Measurements from ENCODE around the gene OR7C1. TPM values are rescaled to one million over a fixed set of nuclear protein-coding genes. Genes with fewer than 3 reads are reported as not detected.
A peak's percentile ranks its signal among the peaks of the same experiment; 100 is the strongest.

OR7C1 gene
- 0.05 and 0.11 TPM in 2 replicates for total RNA-seq (2014; rRNA removed; shearing (Covaris generic))
- 0.04 and 0.11 TPM in 2 replicates for polyA plus RNA-seq (2015; cell fraction: cytosol; rRNA removed)
- 0.03 and 0.32 TPM in 2 replicates for polyA plus RNA-seq (2015; cell fraction: nucleus; rRNA removed)

DNA sequence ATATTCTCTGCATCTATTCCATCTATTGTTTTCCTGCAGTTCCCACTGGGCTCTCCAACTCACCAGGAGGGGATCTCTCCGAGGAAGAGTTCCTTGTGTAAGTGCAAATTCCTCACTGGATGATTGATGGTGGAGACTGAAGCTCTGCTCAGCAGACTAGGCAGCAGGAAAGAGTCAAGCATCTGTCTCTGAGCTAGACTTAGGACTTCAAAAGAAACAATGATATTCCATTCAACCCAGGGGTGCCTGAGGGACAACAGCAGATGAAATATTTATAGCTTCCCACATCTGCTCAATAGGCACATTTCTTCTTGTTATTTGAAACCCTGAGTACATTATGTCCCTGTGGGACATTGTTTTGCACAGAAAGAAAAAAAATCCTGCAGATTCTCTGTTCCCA lies at the start of gene OR7C1, which contains the start of gene OR7A5:
Gene OR7C1 (minus strand): TSS at position 175 of the 400 bp plus-strand sequence. CDS start 35,049 bp downstream, outside the sequence.
Gene OR7A5 (minus strand): TSS at position 175 of the 400 bp plus-strand sequence. CDS start 6,944 bp downstream, outside the sequence.
- peak; percentile 97 for DNase-seq (ENCODE audit: low read depth, low spot score)

DNA sequence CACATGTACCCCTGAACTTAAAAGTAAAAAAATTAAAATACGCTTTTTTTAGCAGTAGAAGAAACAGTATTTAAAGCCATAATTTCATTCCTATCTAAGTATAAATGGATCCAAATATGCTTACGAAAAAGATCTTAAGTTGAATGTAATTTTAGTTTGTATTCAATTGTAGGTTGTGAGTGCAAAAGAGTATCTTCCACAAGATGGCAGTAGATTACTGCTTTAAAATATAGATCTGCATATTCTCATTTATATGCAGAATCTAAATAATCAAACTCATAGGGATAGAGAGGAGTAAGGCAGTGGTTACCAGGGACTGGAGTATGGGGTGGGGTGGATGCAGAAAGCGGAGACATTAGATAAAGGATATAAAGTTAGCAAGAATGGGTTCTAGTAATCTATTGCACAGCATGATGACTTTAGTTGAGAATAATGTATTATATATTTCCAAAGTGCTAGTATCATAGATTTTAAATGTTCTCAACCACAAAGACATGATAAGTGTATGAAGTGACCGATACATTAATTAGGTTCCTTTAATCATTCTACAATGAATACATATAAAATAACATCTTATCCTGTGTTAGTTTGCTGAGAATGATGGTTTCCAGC lies 36.7 kb upstream of the OR7C1 start:
- DNase-seq (ENCODE audit: low read depth, low spot score) = peak; percentile 46
- in situ Hi-C loops (cut with HindIII; ENCODE audit: low pct_unique_long_range_greater_than_20kb, low sequenced_read_pairs) = no loop called here

More for the DNA sequence above, at the start of gene OR7C1, which contains the start of gene OR7A5:
- in situ Hi-C loops (cut with HindIII; ENCODE audit: low pct_unique_long_range_greater_than_20kb, low sequenced_read_pairs) = no loop called here

DNA sequence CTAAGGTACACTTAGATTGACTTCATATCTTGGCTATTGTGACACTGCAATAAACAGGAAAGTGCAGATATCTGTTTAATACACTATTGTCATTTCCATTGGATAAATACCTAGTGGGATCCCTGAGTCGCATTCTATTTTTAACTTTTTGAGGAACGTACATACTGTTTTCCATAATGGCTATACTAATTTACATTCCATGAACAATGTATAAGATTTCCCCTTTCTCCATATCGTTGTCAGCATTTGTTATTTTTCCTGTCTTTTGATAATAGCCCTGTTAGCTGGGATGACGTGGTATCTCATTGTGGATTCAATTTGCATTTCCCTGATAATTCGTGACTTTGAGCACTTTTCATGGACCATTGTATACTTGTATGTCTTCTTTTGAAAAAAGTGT lies 33.5 kb upstream of the OR7C1 start:
- in situ Hi-C loops (cut with HindIII; ENCODE audit: low pct_unique_long_range_greater_than_20kb, low sequenced_read_pairs) = no loop called here
- no peak for DNase-seq (ENCODE audit: low read depth, low spot score)

DNA sequence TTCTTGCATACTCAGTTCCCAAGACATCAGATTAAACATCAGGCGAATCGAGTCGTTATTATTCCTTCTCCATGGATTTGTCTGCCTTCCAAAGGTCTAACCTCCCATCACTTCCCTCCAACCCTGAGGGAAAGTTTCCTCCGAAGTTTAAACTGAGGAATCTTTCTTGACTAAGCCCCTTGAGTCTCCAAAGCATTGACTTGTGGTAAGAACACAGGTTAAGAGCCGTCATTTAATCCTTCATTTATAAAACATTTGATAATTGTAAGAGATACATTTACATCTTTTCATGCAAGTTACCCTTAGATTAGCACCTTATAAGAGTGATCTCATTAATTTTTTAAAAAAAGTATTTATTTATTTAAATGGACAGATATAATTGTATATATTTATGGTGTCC lies 13.8 kb upstream of the OR7C1 start, which contains the start of gene OR7A10:
Gene OR7A10 (minus strand): TSS at position 101 of the 400 bp plus-strand sequence. CDS start 7,045 bp downstream, outside the sequence.
- in situ Hi-C loops (cut with HindIII; ENCODE audit: low pct_unique_long_range_greater_than_20kb, low sequenced_read_pairs) = no loop called here

DNA sequence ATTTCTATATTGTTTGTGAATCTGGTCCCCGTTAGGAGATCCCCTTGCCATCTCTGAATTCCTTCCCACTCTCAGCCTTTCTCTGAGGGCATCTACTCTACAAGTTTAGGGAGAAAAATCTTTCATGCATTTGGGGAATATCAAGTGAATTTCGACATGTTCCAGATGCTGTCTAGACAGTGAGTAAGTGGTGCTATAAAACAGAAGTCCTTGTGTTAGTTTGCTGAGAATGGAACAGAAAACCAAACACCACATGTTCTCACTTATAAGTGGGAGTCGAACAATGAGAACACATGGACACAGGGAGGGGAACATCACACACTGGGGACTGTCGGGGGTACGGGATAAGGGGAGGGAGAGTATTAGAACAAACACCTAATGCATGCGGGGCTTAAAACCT lies 8.6 kb upstream of the OR7C1 start:
- DNase-seq (ENCODE audit: low read depth, low spot score) = no peak
- in situ Hi-C loops (cut with HindIII; ENCODE audit: low pct_unique_long_range_greater_than_20kb, low sequenced_read_pairs) = no loop called here

More for the DNA sequence above, 13.8 kb upstream of the OR7C1 start, which contains the start of gene OR7A10:
- no peak for DNase-seq (ENCODE audit: low read depth, low spot score)

DNA sequence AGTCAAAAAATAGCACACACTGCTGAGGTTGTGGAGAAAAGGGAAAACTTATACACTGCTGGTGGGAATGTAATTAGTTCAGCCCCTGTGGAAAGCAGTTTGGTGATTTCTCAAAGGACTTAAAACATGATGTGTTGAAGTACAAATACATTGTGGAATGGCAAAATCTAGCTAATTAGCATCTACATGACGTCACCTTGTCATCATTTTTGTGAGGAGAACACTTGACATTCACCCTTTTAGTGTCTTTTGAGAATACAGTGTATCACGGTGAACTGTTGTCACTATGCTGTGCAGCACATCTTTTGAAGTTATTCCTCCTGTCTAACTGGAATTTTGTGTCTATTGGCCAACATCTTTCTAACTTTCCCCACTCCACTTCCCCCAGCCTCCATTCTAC lies 8.2 kb upstream of the OR7C1 start:
- DNase-seq (ENCODE audit: low read depth, low spot score) = no peak
- in situ Hi-C loops (cut with HindIII; ENCODE audit: low pct_unique_long_range_greater_than_20kb, low sequenced_read_pairs) = no loop called here

DNA sequence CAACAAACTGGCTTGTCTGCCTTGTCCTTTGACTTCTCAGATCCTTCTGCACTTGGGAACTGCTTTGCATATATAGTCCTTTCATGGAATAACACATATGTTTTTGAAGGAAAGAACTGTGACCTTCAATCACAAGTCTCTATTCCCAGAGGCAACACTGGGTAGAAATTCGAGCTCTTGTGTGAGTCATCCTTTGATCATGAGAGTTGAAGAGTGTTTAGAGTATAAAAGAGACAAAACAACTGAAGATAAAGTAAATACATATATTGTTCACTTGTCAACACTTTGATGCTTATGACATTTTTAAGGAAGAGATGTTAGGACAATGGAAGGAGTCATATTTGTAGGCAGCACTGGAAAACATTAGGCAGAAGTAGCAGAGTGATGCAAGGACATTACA lies 5.2 kb upstream of the OR7C1 start:
- peak; percentile 88 for DNase-seq (ENCODE audit: low read depth, low spot score)

DNA sequence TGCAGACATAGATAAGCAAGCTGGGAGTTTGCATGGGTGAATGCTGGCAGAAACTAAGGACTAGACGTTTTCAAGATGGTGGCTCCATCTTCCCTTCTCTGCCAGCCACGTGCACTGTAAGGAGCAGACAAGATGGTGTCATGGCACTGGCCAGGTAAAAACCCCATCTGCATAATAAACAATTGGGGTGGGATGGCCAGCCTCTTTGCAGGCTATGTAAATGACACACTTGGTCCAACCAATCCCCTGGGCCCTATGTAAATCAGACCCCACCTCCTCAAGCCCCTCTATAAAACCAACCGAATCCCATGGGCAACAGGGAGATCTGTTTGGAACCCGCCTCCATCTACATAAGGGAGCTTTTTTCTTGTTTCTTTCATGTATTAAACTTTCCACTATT lies 2.4 kb upstream of the OR7C1 start:
- in situ Hi-C loops (cut with HindIII; ENCODE audit: low pct_unique_long_range_greater_than_20kb, low sequenced_read_pairs) = no loop called here
- no peak for DNase-seq (ENCODE audit: low read depth, low spot score)

More for the DNA sequence above, 5.2 kb upstream of the OR7C1 start:
- in situ Hi-C loops (cut with HindIII; ENCODE audit: low pct_unique_long_range_greater_than_20kb, low sequenced_read_pairs) = no loop called here

DNA sequence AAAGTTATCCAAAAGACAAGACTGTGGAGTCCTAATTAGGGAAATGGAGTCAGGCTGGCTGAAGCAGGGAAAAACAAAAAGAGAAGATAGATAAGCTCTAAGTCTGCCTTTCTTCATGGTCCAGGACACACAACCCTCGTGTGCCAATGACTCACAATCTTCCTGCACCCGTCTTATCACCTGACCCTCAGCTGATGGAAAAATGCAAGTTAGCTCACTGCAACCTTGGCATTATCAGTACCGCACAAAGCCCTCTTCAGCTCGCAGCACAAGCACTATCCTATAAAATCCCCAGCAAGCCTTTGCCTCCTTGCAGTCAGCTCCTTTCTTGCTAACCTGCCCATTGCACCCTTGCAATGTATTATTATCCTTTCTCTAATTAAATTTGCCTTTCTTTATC lies 4.3 kb downstream of the OR7C1 start:
- in situ Hi-C loops (cut with HindIII; ENCODE audit: low pct_unique_long_range_greater_than_20kb, low sequenced_read_pairs) = no loop called here

DNA sequence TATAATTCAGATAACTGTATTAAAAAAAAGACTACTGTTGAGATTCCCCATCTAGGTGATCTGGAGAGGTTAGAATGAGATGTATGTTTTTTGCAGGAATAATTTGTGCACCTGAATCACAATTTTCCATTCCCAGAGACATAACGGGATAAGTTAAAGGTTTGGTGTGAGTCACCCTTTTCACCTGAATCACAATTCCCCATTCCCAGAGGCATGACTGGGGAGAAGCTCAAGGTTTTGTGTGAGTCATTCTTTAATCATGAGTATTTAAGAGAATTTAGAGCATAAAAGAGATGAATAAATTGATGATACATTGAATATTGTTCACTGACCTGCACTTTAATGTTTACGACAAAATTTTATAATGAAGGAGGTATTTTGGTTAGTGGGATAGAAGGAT lies 9.0 kb downstream of the OR7C1 start:
- DNase-seq (ENCODE audit: low read depth, low spot score) = no peak
- in situ Hi-C loops (cut with HindIII; ENCODE audit: low pct_unique_long_range_greater_than_20kb, low sequenced_read_pairs) = no loop called here

More for the DNA sequence above, 4.3 kb downstream of the OR7C1 start:
- DNase-seq (ENCODE audit: low read depth, low spot score) = peak; percentile 95

DNA sequence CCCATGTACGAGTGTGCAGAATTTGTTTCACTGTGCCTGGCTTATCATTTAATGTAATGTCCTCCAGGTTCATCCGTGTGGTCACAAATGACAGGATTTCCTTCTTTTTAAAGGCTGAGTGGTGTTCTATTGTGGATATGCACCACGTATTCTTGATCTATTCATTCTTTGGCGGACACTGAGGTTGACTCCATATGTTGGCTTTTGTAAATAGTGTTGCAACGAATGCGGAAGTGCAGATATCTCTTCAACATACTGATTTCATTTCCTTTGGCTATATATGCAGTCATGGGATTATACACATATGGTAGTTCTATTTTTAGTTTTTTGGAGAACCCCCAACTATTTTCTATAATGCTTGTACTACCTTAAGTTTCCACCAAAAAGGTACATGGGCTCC lies 13.0 kb downstream of the OR7C1 start:
- in situ Hi-C loops (cut with HindIII; ENCODE audit: low pct_unique_long_range_greater_than_20kb, low sequenced_read_pairs) = no loop called here

DNA sequence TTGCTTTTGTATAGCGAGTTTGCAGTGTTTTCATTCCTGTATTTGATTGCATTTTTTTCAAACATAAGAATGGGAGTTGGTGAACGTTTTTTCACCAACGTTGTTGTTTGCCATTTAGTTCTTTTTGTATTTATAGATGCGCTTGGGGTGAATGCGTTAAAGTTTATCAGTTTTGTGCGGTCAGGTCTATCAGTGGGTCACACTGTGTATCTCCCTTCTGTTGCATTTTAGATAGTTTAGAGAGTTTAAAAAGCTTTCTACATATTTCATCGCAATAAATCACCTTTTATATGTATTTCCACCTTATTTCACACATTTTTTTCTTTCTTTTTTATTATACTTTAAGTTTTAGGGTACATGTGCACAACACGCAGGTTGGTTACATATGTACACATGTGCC lies 16.4 kb downstream of the OR7C1 start:
- in situ Hi-C loops (cut with HindIII; ENCODE audit: low pct_unique_long_range_greater_than_20kb, low sequenced_read_pairs) = no loop called here
- DNase-seq (ENCODE audit: low read depth, low spot score) = no peak

More for the DNA sequence above, 13.0 kb downstream of the OR7C1 start:
- DNase-seq (ENCODE audit: low read depth, low spot score) = no peak

DNA sequence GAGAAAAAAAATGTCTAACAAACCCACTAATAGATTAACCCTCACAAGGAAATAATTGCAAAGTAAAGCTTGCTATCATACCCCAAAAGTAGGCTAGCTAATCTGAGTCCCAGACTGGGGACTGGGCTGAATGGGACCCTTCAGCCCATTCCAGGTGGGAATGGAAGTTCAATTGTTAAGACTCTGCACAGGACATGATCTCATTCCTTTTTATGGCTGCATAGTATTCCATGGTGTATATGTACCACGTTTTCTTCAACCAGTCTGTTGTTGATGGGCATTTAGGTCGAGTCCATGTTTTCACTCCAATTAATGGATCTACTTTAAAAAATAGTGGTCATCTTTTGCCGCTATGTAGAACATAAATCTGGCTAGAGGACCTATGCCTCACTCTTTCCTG lies 17.9 kb downstream of the OR7C1 start:
- in situ Hi-C loops (cut with HindIII; ENCODE audit: low pct_unique_long_range_greater_than_20kb, low sequenced_read_pairs) = no loop called here
- no peak for DNase-seq (ENCODE audit: low read depth, low spot score)

DNA sequence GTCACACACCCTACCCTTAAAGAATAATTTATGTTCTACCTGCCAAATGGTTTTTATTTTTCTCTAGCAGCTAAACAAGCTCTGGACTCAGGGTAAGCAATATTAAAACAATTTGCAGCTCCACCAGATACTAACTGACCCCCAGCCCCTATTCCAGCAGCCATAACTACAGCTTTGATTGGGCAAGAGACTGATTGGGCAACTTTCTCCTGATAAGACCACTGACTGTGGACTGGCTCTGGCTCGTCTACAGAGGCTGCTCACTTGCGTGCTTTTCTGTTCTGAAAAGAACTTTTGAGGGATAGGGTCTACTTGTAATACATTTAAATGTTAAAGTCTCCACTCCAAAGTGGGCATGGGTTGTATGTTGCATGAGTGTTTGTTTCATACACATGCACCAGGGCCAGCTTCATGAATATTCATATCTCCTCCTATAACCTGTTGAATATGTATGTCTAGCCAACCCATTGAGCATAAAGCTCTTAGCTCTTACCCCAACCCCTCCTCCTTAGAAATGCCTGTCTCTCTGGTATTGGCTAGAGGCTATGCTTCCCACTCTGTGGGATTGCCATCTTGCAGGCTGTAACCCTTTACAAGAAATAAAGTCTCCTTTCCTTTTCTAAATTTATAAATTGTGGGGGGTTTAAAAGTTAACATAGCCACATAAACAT lies 19.9 kb downstream of the OR7C1 start:
- no peak for DNase-seq (ENCODE audit: low read depth, low spot score)
- in situ Hi-C loops (cut with HindIII; ENCODE audit: low pct_unique_long_range_greater_than_20kb, low sequenced_read_pairs) = no loop called here

DNA sequence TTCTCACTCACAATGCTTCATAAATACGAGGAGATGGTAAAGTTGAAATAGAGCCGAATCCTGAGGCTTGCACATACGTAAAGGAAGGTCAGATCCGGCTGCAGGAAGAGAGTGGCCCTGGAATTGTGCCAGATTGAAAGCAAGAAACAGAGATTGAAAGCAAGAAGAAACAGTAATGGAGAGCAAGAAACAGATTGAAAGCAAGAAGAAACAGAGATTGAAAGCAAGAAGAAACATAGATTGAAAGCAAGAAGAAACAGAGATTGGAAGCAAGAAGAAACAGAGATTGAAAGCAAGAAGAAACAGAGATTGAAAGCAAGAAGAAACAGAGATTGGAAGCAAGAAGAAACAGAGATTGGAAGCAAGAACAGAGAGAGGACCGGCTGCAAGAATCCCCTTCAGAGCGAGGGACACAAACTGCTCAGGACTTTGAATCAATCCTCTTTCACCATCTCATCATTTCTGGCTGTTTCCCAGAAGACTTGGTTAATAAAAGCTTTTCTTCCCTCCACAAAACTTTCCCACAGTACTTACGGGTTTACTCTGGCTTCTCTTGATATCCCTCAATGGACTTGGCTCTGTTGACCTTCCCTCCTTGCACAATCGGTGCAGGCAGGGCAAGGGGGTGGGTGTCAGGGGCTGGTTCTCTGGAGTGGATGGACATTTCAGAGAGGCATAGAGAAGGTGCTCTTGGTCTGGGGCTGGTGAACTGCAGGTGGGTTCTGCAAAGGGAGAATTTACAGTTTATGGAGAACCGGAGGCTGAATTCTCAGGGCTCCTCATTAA lies 25.5 kb downstream of the OR7C1 start:
- in situ Hi-C loops (cut with HindIII; ENCODE audit: low pct_unique_long_range_greater_than_20kb, low sequenced_read_pairs) = no loop called here
- peak; percentile 61 for DNase-seq (ENCODE audit: low read depth, low spot score)

DNA sequence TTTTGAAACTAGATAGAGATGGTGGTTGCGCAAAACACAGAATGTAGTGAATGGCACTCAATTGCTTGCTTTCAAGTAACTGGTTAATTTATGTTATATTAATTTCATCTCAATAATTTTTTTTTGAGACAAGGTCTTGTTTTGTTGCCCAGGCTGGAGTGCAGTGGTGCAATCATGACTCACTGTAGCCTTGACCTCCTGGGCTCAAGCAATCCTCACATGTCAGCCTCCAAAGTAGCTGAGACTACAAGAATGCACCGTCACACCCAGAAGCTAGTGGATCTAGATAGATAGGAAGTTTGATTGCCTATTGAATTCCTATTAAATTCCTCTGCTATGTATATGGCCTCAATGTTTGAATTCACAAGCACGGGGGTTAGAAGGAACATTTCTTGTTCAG lies 30.2 kb downstream of the OR7C1 start:
- no peak for DNase-seq (ENCODE audit: low read depth, low spot score)
- in situ Hi-C loops (cut with HindIII; ENCODE audit: low pct_unique_long_range_greater_than_20kb, low sequenced_read_pairs) = no loop called here

DNA sequence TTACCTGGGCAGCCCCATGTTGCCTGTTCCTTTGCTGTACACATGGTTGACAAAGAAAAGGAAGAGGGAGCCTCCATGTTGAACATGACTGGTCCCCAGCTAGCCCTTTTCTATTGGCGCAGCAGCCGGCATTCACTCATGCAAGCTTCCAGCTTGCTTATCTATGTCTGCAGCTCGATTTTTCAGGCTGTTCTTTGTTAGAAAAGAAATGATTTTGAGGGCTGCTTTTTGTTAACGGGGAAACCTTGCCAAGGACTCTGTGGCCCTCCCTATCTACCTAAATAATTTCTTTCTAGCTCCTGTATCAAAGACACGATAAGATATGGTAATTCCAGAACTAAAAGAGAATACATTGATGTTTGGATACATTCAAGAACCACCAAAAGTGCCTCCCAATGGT lies 36.2 kb downstream of the OR7C1 start:
- DNase-seq (ENCODE audit: low read depth, low spot score) = no peak
- in situ Hi-C loops (cut with HindIII; ENCODE audit: low pct_unique_long_range_greater_than_20kb, low sequenced_read_pairs) = no loop called here

DNA sequence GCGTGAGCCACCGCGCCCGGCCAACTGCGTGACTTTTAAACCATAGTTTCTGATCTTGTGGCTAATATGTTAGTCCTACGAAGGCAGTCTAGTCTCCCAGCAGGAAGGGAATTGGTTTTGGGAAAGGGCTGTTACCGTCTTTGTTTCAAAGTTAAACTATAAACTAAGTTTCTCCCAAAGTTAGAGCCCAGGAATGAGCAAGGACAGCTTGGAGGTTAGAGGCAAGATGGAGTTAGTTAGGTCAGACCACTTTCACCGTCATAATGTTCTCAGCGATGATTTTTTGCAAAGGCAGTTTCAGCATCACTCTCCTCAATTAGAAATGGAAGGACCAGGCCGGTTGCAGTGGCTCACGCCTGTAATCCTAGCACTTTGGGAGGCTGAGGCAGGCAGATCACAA lies 39.0 kb downstream of the OR7C1 start:
- in situ Hi-C loops (cut with HindIII; ENCODE audit: low pct_unique_long_range_greater_than_20kb, low sequenced_read_pairs) = no loop called here
- no peak for DNase-seq (ENCODE audit: low read depth, low spot score)
